ENCODE measurements around the gene ZNF583. TPM values are rescaled to one million over a fixed set of nuclear protein-coding genes. Genes with fewer than 3 reads are reported as not detected.

The ZNF583 gene
- total RNA-seq = 10 to 100 TPM in 1 of 4 donors, 1 to 10 TPM in 3; 3.8 to 11.8 (median 6.6) TPM

DNA sequence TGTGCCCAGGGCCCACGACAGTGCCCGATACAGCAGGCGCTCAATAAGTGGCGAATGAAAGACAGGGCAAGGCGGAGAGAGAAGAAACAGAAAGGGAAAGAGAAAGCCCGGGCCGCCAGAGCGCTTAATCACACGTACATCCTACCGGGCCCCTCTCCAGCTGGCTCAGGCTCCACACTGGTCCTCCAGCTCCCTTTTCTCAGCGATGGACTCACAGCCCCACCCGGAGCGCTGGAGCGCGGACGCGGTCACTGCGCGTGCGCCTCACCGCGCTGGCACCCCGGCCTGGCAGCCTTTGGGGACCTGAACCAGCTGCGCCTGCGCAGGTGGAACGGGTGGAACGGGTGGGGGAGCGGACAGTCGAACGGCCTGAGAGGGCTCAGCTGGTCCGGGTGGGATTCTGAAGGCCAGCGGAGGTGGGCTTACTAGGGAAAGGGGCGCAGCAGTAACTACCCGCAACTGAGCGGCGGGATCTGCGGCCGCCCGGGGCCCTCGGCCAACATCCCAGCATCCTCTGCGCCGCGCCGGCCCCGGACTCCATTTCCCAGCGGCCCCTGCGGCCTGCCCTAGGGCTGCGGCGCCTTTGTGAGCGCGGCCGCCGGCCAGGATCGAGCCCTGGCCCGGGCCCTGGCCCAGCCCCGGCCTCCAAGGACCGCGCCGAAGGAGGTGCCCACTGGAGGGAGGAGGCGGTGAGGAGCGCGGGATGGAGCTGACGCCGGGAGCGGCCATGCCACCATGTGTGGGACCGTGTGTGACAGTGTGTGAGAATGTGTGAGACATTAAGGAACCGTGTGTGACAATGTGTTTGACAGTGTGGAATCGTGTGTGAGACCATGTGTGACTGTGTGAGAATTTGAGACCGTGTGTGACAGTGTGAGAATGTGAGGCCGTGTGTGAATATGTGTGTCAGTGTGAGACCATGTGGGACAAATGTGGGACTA is at the start of gene ZNF583:
TSS of gene ZNF583 (plus strand) at position 569 of the 941 bp plus-strand sequence. CDS start 2,783 bp downstream, outside the sequence.
- H3K4me3 ChIP-seq = peak within 1 kb of the TSS; percentile 71 to 88 (median 80)
- peaks cover 15 to 21% (median 18%) of the 10 kb centered on the region in 4 donors for H3K4me1 ChIP-seq
- peak within 1 kb of the TSS; percentile 95 to 96 (median 96) for H3K27ac ChIP-seq (replicated peaks in 1 of 4)
- H3K36me3 ChIP-seq = peaks cover 23 to 35% (median 31%) of the 10 kb centered on the region in 4 donors
- no peaks in the 10 kb centered on the region for H3K27me3 ChIP-seq
- peaks cover 0 to 51% (median 38%) of the 10 kb centered on the region in 4 donors for H3K9me3 ChIP-seq
- intact Hi-C loops (cut with DNase I) = loop anchor here (10.0 kb wide), 1 partner anchor 191 kb away; the partner anchor contains the start of gene ZNF71
- WGBS = under 1% methylated on average over 28 of the region's 70 CpGs
- DNase-seq (ENCODE audit: extremely low spot score) = peak; percentile 97
- peak; percentile 60 to 87 for TF ChIP-seq POLR2AphosphoS5 (IDR thresholded peaks at IDR 0.05)
- no peak for TF ChIP-seq POLR2A (IDR thresholded peaks at IDR 0.05; ENCODE audit: low read depth)
- peak in 1 of 3 experiments; percentile 20 for TF ChIP-seq CTCF (IDR thresholded peaks at IDR 0.05)
- TF ChIP-seq EP300 (IDR thresholded peaks at IDR 0.05) = no peak

DNA sequence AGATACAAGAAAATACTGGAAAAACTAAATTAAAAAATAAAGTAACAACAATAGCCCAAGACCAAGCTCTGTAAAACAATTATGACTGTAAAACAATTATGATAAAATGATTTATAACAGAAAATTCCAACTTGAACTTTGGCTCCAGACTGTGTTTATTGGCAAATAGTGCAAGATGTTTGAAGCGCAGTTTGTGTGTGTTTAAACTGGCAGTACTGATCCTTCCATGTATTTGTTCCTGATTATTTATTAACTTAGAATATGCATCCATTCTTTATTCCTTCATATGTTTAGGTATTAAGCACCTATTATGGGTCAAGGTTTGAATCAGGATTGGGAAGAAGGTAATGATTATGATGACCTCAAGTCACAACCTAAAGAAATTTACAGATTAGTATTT is 48.6 kb upstream of the ZNF583 start:
- intact Hi-C loops (cut with DNase I) = no loop called here
- Histone ChIP-seq H3K27ac (replicated peaks in 1 of 4) (no peak overlapping the region), H3K4me1 (no peaks in the 10 kb centered on the region), H3K9me3 (peaks cover 0 to 14% (median 7%) of the 10 kb centered on the region in 4 donors), H3K36me3 (no peaks in the 10 kb centered on the region), H3K4me3 (no peak overlapping the region), H3K27me3 (no peaks in the 10 kb centered on the region)
- DNase-seq (ENCODE audit: extremely low spot score) = no peak
- WGBS = 88% methylated on average over 1 of the region's 1 CpG
- TF ChIP-seq POLR2AphosphoS5 (IDR thresholded peaks at IDR 0.05) (no peak), EP300 (IDR thresholded peaks at IDR 0.05) (no peak), POLR2A (IDR thresholded peaks at IDR 0.05; ENCODE audit: low read depth) (no peak), CTCF (IDR thresholded peaks at IDR 0.05) (no peak)

DNA sequence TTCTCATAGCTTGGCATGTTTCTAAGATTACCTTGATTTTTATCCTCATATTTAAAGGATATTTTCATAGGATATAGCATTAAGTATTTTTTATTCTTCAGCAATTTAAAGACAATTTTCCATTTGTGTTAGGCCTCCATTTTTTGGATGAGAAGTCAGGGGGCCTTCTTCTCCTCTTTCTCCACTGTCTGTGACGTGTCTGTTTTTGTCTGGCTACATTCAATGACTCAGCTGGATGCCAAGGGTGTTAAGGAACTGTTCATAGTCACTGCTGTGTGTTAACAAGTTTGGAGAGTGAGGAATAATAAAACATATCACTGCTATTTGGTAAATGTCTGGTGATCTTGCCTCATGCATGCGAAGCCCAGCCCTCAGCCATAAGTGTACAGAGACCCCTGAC is 47.2 kb upstream of the ZNF583 start:
- no peaks in the 10 kb centered on the region for H3K4me1 ChIP-seq
- WGBS = 83% methylated on average over 2 of the region's 2 CpGs
- H3K4me3 ChIP-seq = no peak overlapping the region
- intact Hi-C loops (cut with DNase I) = no loop called here
- no peaks in the 10 kb centered on the region for H3K27me3 ChIP-seq
- H3K27ac ChIP-seq (replicated peaks in 1 of 4) = no peak overlapping the region
- no peak for DNase-seq (ENCODE audit: extremely low spot score)
- TF ChIP-seq CTCF (IDR thresholded peaks at IDR 0.05) = no peak
- no peak for TF ChIP-seq EP300 (IDR thresholded peaks at IDR 0.05)
- TF ChIP-seq POLR2A (IDR thresholded peaks at IDR 0.05; ENCODE audit: low read depth) = no peak
- no peak for TF ChIP-seq POLR2AphosphoS5 (IDR thresholded peaks at IDR 0.05)
- peaks cover 0 to 8% (median 5%) of the 10 kb centered on the region in 4 donors for H3K36me3 ChIP-seq
- H3K9me3 ChIP-seq = peaks cover 0 to 24% (median 11%) of the 10 kb centered on the region in 4 donors

GRCh38 chr19:56360841-56361240 is 43.3 kb upstream of the ZNF583 start:
- TF ChIP-seq POLR2A (IDR thresholded peaks at IDR 0.05; ENCODE audit: low read depth) (no peak), EP300 (IDR thresholded peaks at IDR 0.05) (no peak), POLR2AphosphoS5 (IDR thresholded peaks at IDR 0.05) (no peak), CTCF (IDR thresholded peaks at IDR 0.05) (no peak)
- Histone ChIP-seq H3K27ac (replicated peaks in 1 of 4) (no peak overlapping the region), H3K4me1 (no peaks in the 10 kb centered on the region), H3K9me3 (peaks cover 0 to 45% (median 18%) of the 10 kb centered on the region in 4 donors), H3K4me3 (no peak overlapping the region), H3K27me3 (no peaks in the 10 kb centered on the region), H3K36me3 (peaks cover 0 to 14% (median 9%) of the 10 kb centered on the region in 4 donors)
- no peak for DNase-seq (ENCODE audit: extremely low spot score)
- intact Hi-C loops (cut with DNase I) = no loop called here
- WGBS = 100% methylated on average over 2 of the region's 2 CpGs

All from esophagus muscularis mucosa (tissue), 4 donors.